IMR-90 (cell line): ENCODE data around the gene KCNIP1. TPM values are rescaled to one million over a fixed set of nuclear protein-coding genes. Genes with fewer than 3 reads are reported as not detected.

Source experiments
- ATAC-seq: fragments of 200-7000 bp; cut with Tn5 transposase; 2 replicates; pipeline ENCODE4 v1.9.1; 2020; ENCODE audit warnings: low read depth, mild to moderate bottlenecking, moderate library complexity
- BruUV-seq: library from RNA; stranded (reverse); fragments of 400-500 nt; replicated peaks from 2 replicates; lab custom pipeline; 2021; lab: Mats Ljungman, UMichigan
- CTCF ChIA-PET: fragments of 300-600 bp; formaldehyde crosslinking; extraction: SDS; loops from one replicate; lab custom pipeline; 2021; ENCODE audit warnings: antibody characterized with exemption; lab: Yijun Ruan, JAX
- POLR2A ChIA-PET: fragments of 300-600 bp; sonication (Branson Sonifier 250); formaldehyde crosslinking; loops from one replicate; lab custom pipeline; 2022; ENCODE audit warnings: antibody characterized with exemption; ENCODE audit not compliant: unreplicated experiment; lab: Charles Lee
- DNase-seq: peaks from one replicate; pipeline ENCODE4 v3.0.0; 2013
- H2AFZ ChIP-seq: replicated peaks from 2 replicates; pipeline ENCODE3; 2013; ENCODE audit warnings: low read length, mild to moderate bottlenecking; ENCODE audit not compliant: poor library complexity
- H2AK5ac ChIP-seq: 2 replicates; pipeline ENCODE4 v1.6.1; 2013; ENCODE audit warnings: low read depth, low read length, inconsistent platforms
- H2AK9ac ChIP-seq: replicated peaks from 2 replicates; pipeline ENCODE3; 2013; ENCODE audit warnings: mild to moderate bottlenecking, low read depth, low read length, moderate library complexity; ENCODE audit not compliant: poor library complexity
- H2BK120ac ChIP-seq: 2 replicates; pipeline ENCODE4 v1.6.1; 2013; ENCODE audit warnings: low read depth, low read length, inconsistent platforms
- H2BK15ac ChIP-seq: 3 replicates; pipeline ENCODE4 v1.6.1; 2013; ENCODE audit warnings: low read depth, low read length, inconsistent platforms
- H2BK20ac ChIP-seq: 2 replicates; pipeline ENCODE4 v1.6.1; 2013; ENCODE audit warnings: low read depth, mild to moderate bottlenecking, inconsistent platforms, low read length, moderate library complexity
- H2BK5ac ChIP-seq: 2 replicates; pipeline ENCODE4 v1.6.1; 2013; ENCODE audit warnings: mild to moderate bottlenecking, low read depth, low read length, inconsistent platforms; ENCODE audit not compliant: poor library complexity, severe bottlenecking
- H3K14ac ChIP-seq: replicated peaks from 2 replicates; pipeline ENCODE4 v1.6.1; 2013; ENCODE audit warnings: low read depth, low read length, inconsistent platforms
- H3K18ac ChIP-seq: 2 replicates; pipeline ENCODE4 v1.6.1; 2013; ENCODE audit warnings: low read depth, low read length, control low read depth
- H3K23ac ChIP-seq: 2 replicates; pipeline ENCODE4 v1.6.1; 2013; ENCODE audit warnings: low read depth, low read length, inconsistent platforms
- H3K27ac ChIP-seq: 2 replicates; pipeline ENCODE4 v1.5.1; 2013; ENCODE audit warnings: mild to moderate bottlenecking, control low read depth, low read length; ENCODE audit not compliant: insufficient read depth
- H3K27me3 ChIP-seq: 2 replicates; pipeline ENCODE4 v1.6.1; 2013; ENCODE audit warnings: low read length; ENCODE audit not compliant: control insufficient read depth, insufficient read depth
- H3K36me3 ChIP-seq: 2 replicates; pipeline ENCODE4 v1.6.1; 2013; ENCODE audit warnings: low read length, mixed read lengths; ENCODE audit not compliant: control insufficient read depth, insufficient read depth
- H3K4ac ChIP-seq: 2 replicates; pipeline ENCODE4 v1.6.1; 2013; ENCODE audit warnings: low read depth, low read length, inconsistent platforms
- H3K4me1 ChIP-seq: 2 replicates; pipeline ENCODE4 v1.6.1; 2013; ENCODE audit warnings: low read length, mixed read lengths; ENCODE audit not compliant: control insufficient read depth, insufficient read depth
- H3K4me2 ChIP-seq: 2 replicates; pipeline ENCODE4 v1.6.1; 2013; ENCODE audit warnings: low read depth, mild to moderate bottlenecking, control low read depth, low read length, moderate library complexity
- H3K4me3 ChIP-seq: 2 replicates; pipeline ENCODE4 v1.5.1; 2013; ENCODE audit warnings: low read depth, mild to moderate bottlenecking, control low read depth, low read length, moderate library complexity; ENCODE audit not compliant: insufficient read depth
- H3K56ac ChIP-seq: 2 replicates; pipeline ENCODE4 v1.6.1; 2013; ENCODE audit warnings: low read length, inconsistent platforms; ENCODE audit not compliant: insufficient read depth; ENCODE audit errors: extremely low read depth
- H3K79me1 ChIP-seq, 2 experiments: 2 replicates each; pipeline ENCODE4 v1.6.1; 2013; ENCODE audit warnings: low read length in 2 of 2, inconsistent platforms in 1 of 2, low read depth in 1 of 2
- H3K9ac ChIP-seq: 2 replicates; pipeline ENCODE4 v1.6.1; 2013; ENCODE audit warnings: low read depth, low read length, control low read depth
- H3K9me1 ChIP-seq: 2 replicates; pipeline ENCODE4 v1.6.1; 2013; ENCODE audit warnings: low read length, inconsistent platforms; ENCODE audit not compliant: insufficient read depth
- H3K9me3 ChIP-seq: 2 replicates; pipeline ENCODE4 v1.6.1; 2013; ENCODE audit warnings: low read length; ENCODE audit not compliant: control insufficient read depth, insufficient read depth
- H4K20me1 ChIP-seq: 2 replicates; pipeline ENCODE4 v1.6.1; 2013; ENCODE audit warnings: low read length, inconsistent platforms; ENCODE audit not compliant: insufficient read depth
- H4K5ac ChIP-seq: 2 replicates; pipeline ENCODE4 v1.6.1; 2013; ENCODE audit warnings: mild to moderate bottlenecking, low read depth, low read length, control low read depth
- H4K8ac ChIP-seq, 2 experiments: 2 replicates each; pipeline ENCODE4 v1.6.1; 2013; ENCODE audit warnings: low read depth in 2 of 2, low read length in 2 of 2, control low read depth in 1 of 2, inconsistent platforms in 1 of 2
- H4K91ac ChIP-seq: 2 replicates; pipeline ENCODE4 v1.6.1; 2013; ENCODE audit warnings: low read depth, low read length, inconsistent platforms; ENCODE audit not compliant: insufficient read depth
- BHLHE40 ChIP-seq: fragments of 150-350 bp; IDR thresholded peaks from 2 replicates; pipeline ENCODE4 v1.6.1; 2016; ENCODE audit warnings: mild to moderate bottlenecking, low read depth, low read length
- CEBPB ChIP-seq: IDR thresholded peaks from 2 replicates; pipeline ENCODE4 v1.6.1; 2012; ENCODE audit warnings: low read depth, low read length, improper control_type of control experiment
- CHD1 ChIP-seq: IDR thresholded peaks from 2 replicates; pipeline ENCODE4 v1.6.1; 2012; ENCODE audit warnings: low read depth, low read length, improper control_type of control experiment
- CTCF ChIP-seq: conservative IDR thresholded peaks from 2 replicates; pipeline ENCODE4 v1.5.1; 2012; ENCODE audit warnings: mild to moderate bottlenecking, low read depth, low read length, improper control_type of control experiment
- ELK1 ChIP-seq: fragments of 150-350 bp; IDR thresholded peaks from 2 replicates; pipeline ENCODE4 v1.6.1; 2016; ENCODE audit warnings: low read depth, mild to moderate bottlenecking, low read length, moderate library complexity, borderline replicate concordance
- FOS ChIP-seq: fragments of 150-350 bp; IDR thresholded peaks from 2 replicates; pipeline ENCODE4 v1.6.1; 2016; ENCODE audit warnings: low read depth, low read length
- MAFK ChIP-seq: IDR thresholded peaks from 2 replicates; pipeline ENCODE4 v1.6.1; 2012; ENCODE audit warnings: low read depth, low read length, improper control_type of control experiment
- MAZ ChIP-seq: IDR thresholded peaks from 2 replicates; pipeline ENCODE4 v1.6.1; 2012; ENCODE audit warnings: low read depth, mild to moderate bottlenecking, low read length, improper control_type of control experiment, moderate library complexity, borderline replicate concordance
- MXI1 ChIP-seq: IDR thresholded peaks from 2 replicates; pipeline ENCODE4 v1.6.1; 2012; ENCODE audit warnings: low read depth, mild to moderate bottlenecking, low read length, moderate library complexity, borderline replicate concordance
- NFE2L2 ChIP-seq: fragments of 150-350 bp; IDR thresholded peaks from 2 replicates; pipeline ENCODE4 v1.6.1; 2016; ENCODE audit warnings: low read depth, mild to moderate bottlenecking, low read length
- POLR2A ChIP-seq: IDR thresholded peaks from 2 replicates; pipeline ENCODE4 v1.6.1; 2012; ENCODE audit warnings: mild to moderate bottlenecking, low read depth, low read length
- RAD21 ChIP-seq: IDR thresholded peaks from 2 replicates; pipeline ENCODE4 v1.6.1; 2012; ENCODE audit warnings: low read length, improper control_type of control experiment
- RCOR1 ChIP-seq: IDR thresholded peaks from 2 replicates; pipeline ENCODE4 v1.6.1; 2012; ENCODE audit warnings: mild to moderate bottlenecking, low read length, improper control_type of control experiment; ENCODE audit not compliant: insufficient replicate concordance
- RFX5 ChIP-seq: IDR thresholded peaks from 2 replicates; pipeline ENCODE4 v1.8.0; 2012; ENCODE audit warnings: low read depth, mild to moderate bottlenecking, low read length, moderate library complexity
- SMC3 ChIP-seq: fragments of 150-350 bp; IDR thresholded peaks from 2 replicates; pipeline ENCODE4 v1.6.1; 2016; ENCODE audit warnings: low read depth, mild to moderate bottlenecking, antibody characterized with exemption, low read length, moderate library complexity
- USF2 ChIP-seq: fragments of 150-350 bp; IDR thresholded peaks from 2 replicates; pipeline ENCODE4 v1.6.1; 2017; ENCODE audit warnings: mild to moderate bottlenecking, antibody characterized with exemption, low read length, low read depth
- WGBS, 2 experiments: methylation state at CpG; one replicate each; pipeline versions ENCODE4 v1.1.5 to v1.1.7; 2013; ENCODE audit warnings: missing lambda C conversion rate in 2 of 2; ENCODE audit not compliant: insufficient read length in 1 of 2; ENCODE audit errors: extremely low coverage in 2 of 2; 5-methylcytosine and 5-hydroxymethylcytosine counted together
- dilution Hi-C: fragments of 300-500 bp; cut with HindIII; formaldehyde crosslinking; loops from one replicate; pipeline ENCODE4 v1.14.3; 2018; ENCODE audit warnings: low sequenced_read_pairs; ENCODE audit not compliant: unreplicated experiment
- in situ Hi-C: fragments of 300-500 bp; cut with MboI; formaldehyde crosslinking; loops from 3 replicates; pipeline ENCODE4 v1.14.3; 2019; ENCODE audit warnings: low sequenced_read_pairs, inconsistent platforms, mixed read lengths
- intact Hi-C: fragments of 100-400 bp; cut with micrococcal nuclease; formaldehyde crosslinking; loops from 2 replicates; pipeline ENCODE4 v1.10.0; 2022
- polyA plus RNA-seq, 3 experiments: library from polyadenylated mRNA; depleted of rRNA; stranded (reverse); fragments of >200 nt; gene quantifications; 2 replicates each; pipeline ENCODE4 v1.2.3, GENCODE V29; 2012; ENCODE audit warnings: low replicate concordance in 1 of 3
- total RNA-seq: library from RNA; depleted of rRNA; stranded (reverse); fragments of >200 nt; gene quantifications from 2 replicates; pipeline ENCODE4 v1.2.3, GENCODE V29; 2012

Gene KCNIP1
- total and polyA plus RNA-seq, 2 of the 4 experiments (the other 2 are of a cell fraction): not detected

GRCh38 chr5:170756691-170757090 is 252.9 kb downstream of the KCNIP1 start:
- no TSS peak for BruUV-seq
- Histone ChIP-seq H3K23ac (no peak overlapping the region), H3K79me1 (no peaks in the 10 kb centered on the region), H2BK120ac (no peak overlapping the region), H2BK15ac (no peak overlapping the region), H3K18ac (no peak overlapping the region), H3K4ac (no peak overlapping the region), H2BK20ac (no peak overlapping the region), H4K5ac (no peak overlapping the region), H2AK9ac (no peak overlapping the region), H2BK5ac (no peak overlapping the region), H2AK5ac (no peak overlapping the region), H4K91ac (no peak overlapping the region), H3K27ac (no peak overlapping the region), H2AFZ (no peak overlapping the region), H3K4me2 (no peak overlapping the region), H3K4me3 (no peak overlapping the region), H3K14ac (no peak overlapping the region), H3K9me1 (no peaks in the 10 kb centered on the region), H4K8ac (no peak overlapping the region), H3K9ac (no peak overlapping the region), H3K36me3 (no peaks in the 10 kb centered on the region), H4K20me1 (no peaks in the 10 kb centered on the region), H3K9me3 (no peaks in the 10 kb centered on the region), H3K27me3 (peaks cover 14% of the 10 kb centered on the region), H3K56ac (no peak overlapping the region), H3K4me1 (0 out of 2 replicates have a peak, but pooled peaks cover 2% of the 10 kb centered on the region)
- in situ Hi-C loops (no loop called here), intact Hi-C loops (no loop called here), dilution Hi-C loops (no loop called here)
- ChIA-PET POLR2A (no interaction called here), CTCF (no interaction called here)
- TF ChIP-seq POLR2A (no peak), RAD21 (no peak), CTCF (no peak), NFE2L2 (no peak), ELK1 (no peak), MXI1 (no peak), CHD1 (no peak), SMC3 (no peak), RFX5 (no peak), CEBPB (no peak), MAFK (no peak), BHLHE40 (no peak), USF2 (no peak), FOS (no peak), MAZ (no peak), RCOR1 (no peak)
- no CpG with 5 or more reads among the region's 8 CpGs for WGBS, 2 experiments
- DNase-seq: no peak
- ATAC-seq: no peak
